Bone marrow (tissue), 2 donors: ENCODE measurements around the gene RAD51B.
A peak's percentile ranks its signal among the peaks of the same experiment; 100 is the strongest.
"Not testable (repeated sequence)": the region's sequence is repeated elsewhere in the genome, so short reads cannot be mapped to it uniquely, and the experiment has no call there.

ENCODE experiments used
- DNase-seq, 2 donors: peaks; one replicate each; lab custom pipeline; 2025; lab: John Stamatoyannopoulos, UW

The RAD51B gene

DNA sequence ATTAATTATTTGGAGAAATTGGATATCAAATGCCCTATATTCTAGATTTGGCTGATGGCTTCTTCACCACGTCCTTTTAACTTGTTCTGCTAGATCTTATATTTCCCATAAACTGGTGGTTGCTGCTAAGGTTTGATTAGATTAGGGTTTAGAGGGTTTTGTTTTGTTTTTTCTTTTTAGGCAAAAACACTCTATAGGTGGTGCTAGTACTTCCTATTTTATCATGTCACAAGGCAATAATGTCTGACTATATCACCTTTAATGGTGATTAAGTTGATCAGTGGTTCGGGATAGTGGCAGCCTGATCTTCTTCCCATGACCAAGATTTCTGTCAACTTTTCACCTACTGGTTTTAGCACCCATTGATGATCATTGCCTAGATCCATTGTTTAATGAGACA lies 455.1 kb downstream of the RAD51B start:
- no peak for DNase-seq

DNA sequence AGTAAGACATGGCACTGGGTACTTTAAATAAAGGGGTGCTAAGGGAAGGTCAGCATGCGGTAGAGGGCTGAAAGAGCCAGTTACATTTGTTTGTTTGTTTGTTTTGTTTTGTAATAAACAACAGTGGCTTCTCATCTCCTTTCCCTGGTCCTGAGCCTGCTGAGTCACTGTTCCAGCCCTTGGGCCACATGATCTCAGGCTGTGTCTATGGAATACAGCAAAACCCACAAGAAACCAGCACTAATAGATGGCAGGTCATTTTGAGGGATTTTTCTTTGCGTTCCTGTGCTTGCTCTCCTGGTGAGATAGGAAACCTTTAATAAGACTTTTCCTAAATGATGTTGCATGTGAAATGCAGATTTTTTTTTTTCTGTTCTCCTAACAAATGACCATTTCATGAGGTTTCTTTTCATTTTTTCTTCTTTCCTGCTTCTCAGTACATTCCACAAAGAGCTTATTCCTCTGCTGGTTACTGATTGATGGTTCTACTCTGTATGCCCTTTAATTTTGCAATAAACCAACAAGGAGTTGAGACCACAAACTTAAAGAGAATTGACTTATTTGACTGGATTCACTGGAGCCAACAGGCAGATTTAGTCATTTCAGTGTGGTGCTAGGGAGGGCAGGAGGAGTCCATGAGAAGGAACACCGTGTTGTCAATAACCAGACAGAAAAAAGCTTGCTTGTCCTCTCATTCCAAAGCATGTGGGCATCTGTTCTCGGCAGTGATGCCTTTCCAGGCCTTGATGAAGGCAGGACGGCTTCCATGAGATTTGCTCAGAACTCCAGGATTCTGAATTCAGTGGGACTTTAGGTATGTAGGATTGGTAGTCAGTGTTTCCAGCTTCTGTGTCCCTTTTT lies 459.2 kb downstream of the RAD51B start:
- DNase-seq, result no peak

DNA sequence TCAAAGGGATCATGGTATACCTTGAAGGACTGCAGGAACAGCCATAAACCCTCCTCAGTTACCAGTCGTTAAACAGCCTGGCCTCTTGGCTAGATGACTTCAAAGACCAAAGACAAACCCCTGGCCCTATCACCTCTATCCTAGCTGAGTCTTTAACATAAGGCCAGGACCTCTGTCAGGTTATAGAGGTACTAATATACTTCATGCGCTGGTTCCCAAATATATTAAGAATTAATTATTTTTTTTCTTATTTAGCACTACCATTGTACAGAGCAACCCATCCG lies 459.8 kb downstream of the RAD51B start:
- no peak for DNase-seq

DNA sequence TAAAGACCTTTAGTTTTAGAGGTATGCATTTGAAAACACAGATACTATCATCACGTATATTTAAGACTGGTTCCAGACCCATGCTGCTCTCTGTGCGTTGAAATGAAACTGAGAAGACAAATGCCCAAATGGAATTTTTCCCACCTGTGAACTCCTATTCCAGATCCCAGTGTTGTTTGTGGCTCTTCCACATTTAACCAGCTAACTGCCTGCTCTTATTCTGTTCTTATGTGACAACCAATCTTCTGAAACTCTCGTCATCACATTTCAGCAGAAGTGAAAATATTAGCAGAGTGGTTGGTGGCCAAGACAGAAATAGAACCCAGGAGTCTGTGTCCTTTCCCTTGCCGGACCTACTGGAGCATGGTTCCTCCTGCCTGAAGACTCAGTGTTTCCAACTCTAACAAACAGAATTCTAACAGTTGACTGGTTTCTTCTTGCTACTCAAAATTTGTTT lies 460.2 kb downstream of the RAD51B start:
- no peak for DNase-seq

DNA sequence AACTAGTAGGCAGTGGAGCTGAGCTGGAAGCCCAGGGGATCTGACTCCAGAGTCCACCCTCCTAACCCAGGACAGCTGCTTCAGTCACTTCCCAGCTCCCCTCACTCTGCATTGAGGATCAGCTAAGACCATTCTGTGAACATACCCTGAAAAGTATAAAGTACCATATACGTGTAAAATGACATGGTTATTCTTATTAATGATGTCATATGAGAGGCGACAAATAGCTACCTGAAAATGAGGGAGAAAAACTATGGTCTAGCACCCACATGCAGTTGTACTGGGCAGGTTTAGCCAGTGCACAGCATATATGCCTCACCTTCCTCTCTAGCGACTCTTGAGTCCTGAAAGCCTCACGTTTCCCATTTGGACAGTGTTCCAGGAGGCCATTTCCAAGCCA lies 461.9 kb downstream of the RAD51B start:
- DNase-seq, result no peak

DNA sequence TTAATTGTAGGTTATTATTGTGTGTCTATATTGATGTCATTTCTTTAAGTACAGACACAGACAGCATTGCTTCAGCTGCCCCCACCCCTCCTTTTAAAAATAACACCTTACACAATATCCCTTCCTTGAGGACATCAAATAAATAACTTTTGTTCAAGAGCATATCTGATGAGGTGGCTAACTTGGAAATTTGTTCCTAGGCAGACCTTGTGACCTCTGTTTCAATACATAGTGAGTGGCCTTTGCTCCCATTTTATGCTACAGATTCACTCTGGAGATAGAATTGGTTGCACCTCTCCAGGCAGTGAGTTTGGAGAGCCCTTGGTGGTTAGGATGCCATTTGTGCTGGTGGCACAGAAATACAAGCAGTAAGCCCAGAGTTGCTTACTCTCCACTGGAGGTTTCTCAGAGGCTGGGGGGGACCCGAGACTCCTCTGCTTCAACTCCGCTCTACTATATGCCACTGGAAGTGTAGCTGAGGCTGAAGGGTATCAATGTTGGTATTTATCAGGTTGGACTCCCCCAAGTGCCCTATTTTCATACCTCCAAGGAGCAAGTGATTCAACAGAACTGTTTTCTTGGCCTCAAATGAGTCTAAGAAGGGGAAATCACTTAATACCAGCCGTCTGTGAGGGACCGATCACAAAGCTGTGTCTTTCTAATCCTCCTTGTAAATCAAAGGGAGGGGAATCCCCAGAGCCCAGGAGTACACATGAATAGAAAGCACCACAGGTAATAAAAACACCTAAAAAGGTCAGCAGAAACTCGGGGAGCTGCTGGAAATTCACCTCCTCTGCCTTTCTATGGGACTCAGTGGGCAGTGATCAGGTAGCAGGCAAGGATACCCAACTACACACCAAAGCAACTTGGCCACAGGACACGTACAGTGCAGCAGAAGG lies 463.1 kb downstream of the RAD51B start:
- DNase-seq, result no peak

DNA sequence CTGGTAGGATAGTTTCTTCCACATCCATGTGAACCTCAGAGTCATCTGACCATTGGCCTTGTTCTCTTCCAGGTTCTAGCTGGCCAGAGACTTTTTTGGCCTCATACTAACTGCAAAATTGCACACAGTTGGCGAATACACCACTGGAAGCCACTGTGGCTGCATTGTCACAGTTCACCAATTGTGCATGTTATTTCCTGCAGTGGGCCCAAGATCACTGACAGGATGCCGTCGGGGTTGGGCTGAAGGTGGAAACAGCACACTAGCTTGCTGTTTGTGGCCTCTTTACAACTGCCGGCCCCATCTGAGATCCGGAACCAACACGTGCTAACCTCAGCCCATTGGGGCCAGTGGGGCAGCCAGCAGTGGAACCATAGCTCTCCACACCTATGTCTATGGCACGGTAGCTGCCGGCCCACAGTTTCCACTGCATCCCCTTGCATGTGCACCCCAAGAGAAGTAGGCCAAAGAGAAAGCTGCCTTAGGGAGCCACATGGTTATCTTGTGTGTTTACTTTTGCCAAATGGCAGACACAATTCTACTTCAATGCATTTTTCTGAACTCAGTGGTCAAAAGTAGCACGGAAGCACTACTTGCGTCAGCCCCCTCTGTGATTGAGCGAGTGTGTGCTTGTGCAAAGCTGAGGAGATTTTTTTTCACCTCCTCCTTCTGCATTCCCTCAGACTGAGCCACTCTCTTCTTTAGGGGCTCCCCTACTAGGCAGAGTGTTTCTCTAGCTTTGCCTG lies 464.0 kb downstream of the RAD51B start:
- no peak for DNase-seq

DNA sequence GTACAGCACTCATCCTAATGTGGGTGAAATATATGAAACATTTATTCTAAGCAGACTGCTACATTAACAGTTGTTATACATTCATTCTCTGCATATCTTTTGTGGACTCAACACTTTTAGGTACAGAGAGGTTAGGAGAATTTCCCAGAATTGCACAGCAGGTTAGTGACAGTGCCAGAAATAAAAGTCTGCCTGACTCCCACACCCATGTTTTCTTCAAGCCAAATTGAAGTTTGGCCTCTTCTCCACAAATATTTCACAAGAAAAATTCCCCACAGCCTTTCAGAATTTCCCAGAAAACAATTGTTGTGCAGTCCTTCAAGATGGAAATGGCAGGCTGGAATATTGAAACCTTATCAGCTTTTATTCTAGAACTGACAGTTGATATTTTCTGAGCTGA lies 464.8 kb downstream of the RAD51B start:
- no peak for DNase-seq

DNA sequence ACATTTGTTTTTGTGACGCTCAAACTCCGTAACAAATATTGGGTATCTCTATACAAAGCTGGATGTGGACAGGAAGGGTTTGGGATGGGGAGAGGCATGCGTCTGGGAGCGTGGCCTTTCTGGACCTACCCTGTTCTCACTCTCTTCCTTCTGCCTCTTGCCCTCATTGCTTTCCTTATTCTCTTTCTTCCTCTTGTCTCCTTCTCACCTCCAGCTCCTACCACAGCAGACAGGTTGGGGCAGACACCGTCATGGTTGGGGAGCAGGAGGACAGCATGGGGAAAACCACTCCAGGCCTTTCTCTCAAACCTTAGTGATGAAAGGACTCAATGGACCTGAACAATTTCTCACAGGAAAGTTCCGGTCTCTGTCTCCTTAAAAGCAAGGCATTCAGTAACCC lies 465.3 kb downstream of the RAD51B start:
- DNase-seq, result no peak

DNA sequence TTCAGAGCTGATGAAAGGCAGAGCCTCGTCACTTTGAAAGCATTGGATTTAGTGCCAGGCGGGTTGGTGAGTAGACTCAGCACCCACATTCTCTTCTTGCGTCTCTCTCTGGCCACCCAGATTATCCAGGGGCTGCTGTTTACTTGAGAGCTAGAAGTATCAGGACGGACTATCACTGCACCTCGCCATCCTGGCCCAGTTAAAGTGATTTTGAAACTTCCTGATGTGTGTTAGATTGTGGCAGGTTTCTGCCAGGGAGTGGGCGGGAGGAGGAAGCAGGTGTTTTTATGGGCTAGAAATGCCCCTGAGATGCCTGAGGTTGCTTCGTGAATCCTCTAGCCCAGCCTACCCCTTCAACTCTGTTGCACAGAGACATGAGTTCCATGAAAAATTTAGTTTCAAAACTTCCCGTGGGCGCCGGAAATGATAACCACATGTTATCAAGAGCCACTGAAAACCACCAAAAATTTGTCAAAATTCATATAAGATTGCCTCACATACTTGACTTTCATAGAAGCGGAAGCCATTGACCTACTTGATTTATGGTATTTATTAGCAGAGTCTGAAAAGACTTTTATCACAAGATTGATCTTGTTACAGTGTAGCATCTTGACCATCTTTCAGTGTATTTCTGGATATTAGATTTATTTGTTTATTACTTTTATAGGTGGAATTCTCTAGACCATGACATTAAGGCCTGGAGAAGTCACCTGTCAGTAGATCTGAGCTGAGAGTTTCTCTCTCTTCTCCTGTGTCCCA lies 466.0 kb downstream of the RAD51B start:
- DNase-seq, result peak; percentile 7 to 10

DNA sequence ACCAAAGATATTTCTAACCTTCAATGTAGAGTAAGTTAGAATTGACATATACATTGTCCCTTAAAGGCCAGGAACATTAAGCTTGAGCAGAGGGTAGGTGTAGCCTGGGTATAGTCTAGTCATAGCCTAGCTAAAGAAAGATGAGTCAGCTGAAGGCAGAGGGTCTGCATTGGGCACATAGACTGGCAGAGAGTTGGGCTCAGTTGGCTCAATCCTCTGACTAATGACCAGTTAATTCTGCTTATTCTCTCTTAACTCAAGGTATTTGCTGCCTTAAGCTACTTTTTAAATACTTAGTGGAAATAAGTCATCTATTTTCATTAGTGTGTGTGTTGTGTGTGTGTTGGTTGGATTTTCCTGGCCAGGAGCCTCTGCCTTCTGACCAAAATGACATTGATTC lies 467.1 kb downstream of the RAD51B start:
- no peak for DNase-seq

DNA sequence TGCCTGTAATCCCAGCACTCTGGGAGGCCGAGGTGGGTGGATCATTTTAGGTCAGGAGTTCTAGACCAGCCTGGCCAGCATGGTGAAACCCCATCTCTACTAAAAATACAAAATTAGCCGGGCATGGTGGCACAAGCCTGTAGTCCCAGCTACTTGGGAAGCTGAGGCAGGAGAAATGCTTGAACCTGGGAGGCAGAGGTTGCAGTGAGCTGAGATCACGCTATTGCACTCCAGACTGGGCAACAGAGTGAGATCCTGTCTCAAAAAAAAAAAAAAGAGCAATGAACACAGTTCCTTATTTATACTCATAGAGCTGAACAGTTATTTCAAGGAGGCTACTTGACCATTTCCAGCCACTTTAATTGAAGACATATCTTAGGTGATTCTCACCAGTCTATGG lies 469.9 kb downstream of the RAD51B start:
- DNase-seq, result not testable (repeated sequence)

DNA sequence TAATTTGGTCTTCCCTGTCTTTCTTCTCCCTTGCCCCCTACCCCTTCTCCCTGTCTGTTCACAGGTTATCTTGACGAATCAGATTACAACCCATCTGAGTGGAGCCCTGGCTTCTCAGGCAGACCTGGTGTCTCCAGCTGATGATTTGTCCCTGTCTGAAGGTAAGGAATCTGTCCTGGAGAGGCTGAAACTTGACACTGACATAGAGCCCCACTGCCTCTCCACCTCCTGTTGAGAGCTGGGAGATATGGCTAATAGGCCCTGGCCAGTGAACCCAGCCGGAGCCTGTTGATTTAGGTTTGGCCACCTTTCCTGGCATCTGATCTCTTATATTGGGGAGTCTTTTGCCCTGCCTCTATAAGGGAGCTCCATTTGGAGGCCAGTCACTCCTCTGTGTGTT lies 472.2 kb downstream of the RAD51B start:
- no peak for DNase-seq

DNA sequence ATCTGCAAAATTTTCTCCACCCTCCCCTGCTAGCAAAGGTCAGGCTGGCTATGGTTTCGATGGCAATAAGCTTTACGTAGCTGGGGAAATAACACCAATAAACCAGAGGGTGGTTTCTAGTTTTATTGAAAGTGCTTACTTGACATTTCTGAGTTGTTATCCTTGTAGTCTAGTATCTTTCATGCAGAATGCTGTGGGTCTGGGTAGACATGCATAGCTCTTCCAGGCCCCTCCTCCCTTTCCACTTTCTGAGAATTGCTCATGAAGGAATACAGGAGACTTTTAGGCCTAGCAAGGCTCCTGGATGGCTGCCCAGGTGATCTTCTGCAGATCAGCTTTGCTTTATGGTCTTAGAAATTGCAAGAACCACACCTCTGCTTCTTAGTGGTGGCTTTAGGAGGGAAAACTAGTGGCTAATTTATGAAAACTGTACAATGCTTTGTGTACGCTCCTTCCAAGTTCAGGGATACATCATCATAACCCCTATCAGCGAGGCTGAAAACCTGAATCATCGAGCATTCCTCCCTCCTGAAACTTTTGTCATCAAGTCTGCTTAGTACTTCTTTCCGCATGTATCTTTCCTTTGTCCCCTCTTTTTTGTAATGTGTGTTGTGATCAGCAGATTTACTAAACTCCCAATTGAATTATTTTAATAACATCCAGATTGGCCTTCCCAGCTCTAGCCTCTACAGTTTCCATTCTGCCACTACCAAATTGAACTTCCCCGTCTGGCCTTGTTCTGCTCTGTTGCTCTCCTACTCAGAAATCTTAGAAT lies 473.0 kb downstream of the RAD51B start:
- no peak for DNase-seq

DNA sequence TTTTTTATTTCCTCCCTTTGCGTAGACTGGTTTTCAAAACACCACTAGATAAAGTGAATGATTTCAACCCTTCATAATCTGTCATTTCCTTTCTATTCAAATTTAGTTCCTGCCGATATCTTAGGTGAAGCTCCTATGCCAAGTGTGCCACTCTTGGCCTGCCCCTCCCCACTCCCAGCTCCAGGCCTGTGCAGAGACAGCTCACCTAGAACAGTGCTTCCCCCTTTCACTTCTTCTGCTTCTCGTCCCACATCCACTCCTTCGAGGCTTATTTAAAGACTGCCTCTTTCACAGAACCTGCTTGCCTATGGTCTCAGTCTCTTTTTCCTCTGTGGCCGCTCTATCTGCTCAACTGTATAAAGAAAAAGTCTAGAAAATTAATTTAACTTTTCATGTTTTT lies 473.8 kb downstream of the RAD51B start:
- DNase-seq, result no peak

DNA sequence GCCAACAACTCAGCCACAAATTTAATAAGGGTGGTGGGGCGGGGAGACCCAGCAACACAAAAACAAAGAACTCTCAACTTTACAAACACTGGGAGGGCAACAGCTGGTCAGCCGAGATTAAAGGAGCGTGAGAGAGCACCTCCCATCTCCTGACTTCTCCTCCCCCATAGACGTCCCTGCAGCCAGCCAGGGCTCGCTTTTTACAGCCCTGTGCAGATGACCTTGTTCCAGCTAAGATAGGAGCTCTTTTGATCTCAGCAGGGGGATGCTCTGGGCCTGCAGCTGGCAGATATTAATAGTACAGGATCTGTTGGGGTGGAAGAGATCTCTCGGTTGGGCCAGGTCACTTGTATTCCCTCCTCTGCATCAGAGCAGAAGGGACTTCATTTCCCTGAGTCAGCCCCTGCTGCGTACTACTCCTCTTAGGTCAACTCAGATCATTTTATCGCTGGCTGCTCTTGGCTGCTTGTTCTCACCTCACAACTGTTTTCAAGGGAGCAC lies 475.8 kb downstream of the RAD51B start:
- DNase-seq, result no peak

DNA sequence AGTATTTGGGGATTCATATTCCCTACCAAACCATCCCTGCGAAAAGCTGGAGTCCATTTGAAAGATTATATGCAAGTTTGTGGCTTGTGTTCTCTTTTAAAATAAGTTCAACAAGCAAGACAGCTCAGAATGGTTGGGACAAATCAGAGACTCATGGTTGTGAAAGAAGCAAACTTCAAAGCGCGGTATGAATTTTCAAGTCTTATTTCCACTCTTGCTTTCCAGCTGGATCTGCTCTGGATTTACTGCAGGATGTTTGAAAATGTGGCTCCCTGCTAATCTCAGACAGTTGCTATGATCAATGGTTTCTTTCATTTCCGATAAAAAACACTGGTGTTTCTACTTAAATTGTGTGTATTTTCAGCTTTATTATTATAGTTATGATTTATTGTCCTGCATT lies 477.5 kb downstream of the RAD51B start:
- DNase-seq, result no peak

DNA sequence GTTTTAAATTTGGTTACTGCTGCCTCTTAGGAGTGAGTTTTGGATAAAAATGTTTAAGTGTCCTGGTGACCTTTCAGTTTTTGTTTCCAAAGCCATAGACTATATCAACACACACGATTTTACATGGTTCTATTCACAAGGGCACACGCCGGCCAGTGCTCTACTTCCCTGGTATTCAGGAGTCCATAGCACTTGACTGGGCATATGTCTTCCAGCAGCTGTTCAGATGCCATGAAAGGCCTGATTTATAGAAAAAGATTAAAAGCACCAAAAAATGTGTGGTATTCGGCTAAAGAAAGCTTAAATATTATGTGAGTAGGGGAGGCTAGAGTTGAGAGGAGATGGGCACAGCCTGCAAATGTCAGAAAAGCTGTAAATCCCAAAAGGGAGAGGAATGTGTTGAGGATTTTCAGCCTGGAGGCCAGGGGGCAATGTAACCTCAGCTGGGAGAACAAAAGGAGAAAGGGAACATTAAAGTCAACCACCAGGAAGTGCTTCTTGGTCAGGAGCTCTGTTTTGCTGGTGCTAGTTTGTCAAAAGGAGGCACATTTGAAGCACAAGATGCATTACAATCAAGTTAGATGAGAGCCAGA lies 478.4 kb downstream of the RAD51B start:
- DNase-seq, result no peak

DNA sequence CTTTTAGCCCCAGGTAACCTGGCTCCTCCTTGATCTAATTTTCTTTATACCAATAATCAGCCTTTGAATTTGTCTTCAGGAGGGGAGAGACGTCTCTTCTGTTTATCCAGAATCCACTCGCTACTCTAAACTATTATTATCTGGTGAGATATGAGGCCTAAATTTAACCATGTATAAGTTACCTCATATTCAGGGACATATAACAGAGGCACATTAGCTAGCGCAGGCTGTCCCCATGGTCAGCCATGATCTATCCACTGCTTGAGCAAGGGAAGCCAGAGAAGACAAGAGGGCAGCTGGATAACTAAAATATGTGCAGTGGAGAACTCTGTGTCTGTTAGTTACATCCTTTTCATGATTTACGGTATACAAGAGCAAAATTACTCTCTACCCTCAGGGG lies 481.0 kb downstream of the RAD51B start:
- DNase-seq, result no peak

DNA sequence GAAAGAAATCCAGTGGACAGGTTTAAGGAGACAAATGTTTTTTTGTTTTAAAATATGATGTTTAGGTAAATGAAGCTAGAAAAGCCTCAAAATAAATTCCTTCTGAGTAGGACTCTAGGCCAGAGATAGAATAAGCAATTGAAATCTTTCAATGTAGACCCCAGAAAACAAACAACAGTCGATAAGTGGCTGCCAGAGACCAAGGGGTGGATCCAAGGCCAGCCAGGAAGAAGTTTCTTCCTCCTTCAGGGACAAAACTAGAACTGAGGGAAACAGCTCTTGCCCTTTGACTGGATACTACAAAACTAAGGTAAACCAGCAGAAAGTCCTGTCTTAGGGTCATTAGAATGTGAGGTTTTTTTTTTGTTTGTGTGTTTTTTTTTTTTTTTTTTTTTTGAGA lies 481.6 kb downstream of the RAD51B start:
- DNase-seq, result no peak
